ENCODE data around the gene TMEM53.
"Not testable (repeated sequence)": the region's sequence is repeated elsewhere in the genome, so short reads cannot be mapped to it uniquely, and the experiment has no call there.

The TMEM53 gene

DNA sequence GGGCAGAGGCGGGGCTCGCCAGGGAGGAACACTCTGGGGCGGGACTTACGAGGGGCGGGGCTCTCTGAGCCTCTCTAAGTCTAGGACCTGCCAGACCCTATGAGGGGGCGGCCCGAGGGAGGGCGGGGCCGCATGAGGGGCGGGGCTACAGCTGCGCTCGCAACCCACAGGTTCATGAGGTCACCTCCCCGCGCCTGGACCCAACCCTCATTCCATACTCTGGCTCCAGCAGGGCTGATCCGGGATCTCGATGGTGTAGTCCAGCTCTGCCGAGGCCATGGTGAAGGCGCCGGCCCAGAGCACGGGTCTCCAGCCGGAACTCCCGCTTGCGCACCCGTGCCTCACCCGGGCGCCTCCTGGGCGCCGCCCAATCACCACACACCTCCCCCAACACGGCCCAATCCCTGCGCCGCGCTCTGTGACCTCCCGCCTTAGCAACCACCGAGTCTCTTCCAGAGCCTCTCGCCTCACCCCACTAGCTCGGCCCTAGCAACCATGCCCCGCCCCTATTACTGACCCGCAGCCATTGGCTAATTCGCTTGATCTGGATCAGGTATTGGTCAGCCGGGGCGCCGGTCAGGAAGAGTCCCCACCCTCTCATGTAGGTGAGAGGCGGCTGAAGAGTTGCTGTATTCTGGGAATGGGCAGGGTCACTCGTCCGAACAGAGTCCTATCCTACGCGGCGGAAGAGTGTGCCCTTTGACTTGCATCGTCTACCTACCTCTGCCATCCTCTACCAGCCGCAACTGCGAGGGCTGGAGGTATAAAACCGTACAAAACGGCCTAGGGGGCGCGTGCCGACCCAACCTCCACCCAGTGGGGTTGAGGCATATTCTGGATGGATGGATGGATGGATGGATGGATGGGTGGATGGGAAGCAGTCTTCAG lies at the start of gene TMEM53, which contains the start of gene ARMH1:
TMEM53 (minus strand) TSS at position 369 of the 888 bp plus-strand sequence; CDS start at position 279, 90 bp downstream.
ARMH1 (plus strand) TSS at position 602 of the 888 bp plus-strand sequence. CDS start 14,984 bp downstream, outside the sequence.
- peak; percentile 95 for DNase-seq (ENCODE audit: low spot score)

DNA sequence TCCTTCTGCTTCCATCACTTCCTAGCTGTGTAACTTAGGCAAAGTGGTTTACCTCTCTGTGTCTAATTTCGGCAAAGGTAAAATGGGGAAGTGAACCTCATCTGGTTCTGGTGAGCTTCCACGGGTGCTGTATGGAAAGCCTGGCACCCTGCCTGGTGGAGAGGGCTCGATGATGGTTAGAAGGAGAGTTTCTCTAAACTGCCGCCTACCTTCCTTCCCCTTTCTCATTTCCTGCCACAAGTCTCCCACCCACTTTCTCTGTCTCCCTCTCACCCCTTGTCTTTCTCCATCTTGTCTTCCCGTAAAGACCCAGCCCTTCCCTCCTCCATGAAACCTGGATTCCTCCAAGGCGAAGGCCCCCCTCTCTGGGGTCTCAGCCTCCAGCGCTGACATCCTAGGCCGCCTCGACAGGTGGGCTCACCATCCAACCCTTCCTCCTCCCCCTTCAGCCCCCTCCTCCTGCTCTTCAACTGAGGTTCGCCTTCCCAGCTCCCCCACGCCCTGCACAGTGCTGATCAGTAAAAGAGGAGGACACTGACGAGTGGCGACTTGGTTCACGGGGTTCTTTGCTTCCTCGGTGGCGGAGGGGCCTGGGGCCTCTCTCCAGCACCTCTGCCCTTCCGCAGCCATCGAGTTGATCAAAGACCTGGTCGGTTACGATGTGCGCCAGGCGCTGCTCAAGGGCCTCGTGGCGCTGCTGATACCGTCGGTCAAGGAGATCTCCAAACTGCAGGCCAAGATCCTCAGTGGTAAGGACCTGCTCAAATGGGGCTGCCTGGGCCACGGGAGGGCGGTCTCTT lies 49.4 kb upstream of the TMEM53 start:
- DNase-seq (ENCODE audit: low spot score) = no peak

DNA sequence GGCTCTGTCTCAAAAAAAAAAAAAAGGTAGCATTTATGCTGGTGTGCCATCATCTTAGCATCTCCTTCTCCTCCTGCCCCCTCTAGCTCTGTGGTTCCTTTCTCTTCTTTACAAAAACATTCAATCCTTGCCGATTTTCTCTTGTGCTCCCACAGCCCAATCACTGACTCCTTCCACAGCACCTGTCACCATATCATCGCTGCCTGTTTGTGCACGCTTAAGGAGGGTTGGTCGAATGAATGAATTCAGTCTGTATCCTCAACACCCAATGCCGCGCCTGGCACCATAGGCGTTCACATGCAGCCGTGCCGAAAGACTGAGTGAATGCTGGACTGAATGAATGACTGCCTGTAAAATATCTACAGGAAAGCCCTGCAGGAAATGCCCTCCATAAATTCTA lies 48.8 kb upstream of the TMEM53 start:
- no peak for DNase-seq (ENCODE audit: low spot score)

DNA sequence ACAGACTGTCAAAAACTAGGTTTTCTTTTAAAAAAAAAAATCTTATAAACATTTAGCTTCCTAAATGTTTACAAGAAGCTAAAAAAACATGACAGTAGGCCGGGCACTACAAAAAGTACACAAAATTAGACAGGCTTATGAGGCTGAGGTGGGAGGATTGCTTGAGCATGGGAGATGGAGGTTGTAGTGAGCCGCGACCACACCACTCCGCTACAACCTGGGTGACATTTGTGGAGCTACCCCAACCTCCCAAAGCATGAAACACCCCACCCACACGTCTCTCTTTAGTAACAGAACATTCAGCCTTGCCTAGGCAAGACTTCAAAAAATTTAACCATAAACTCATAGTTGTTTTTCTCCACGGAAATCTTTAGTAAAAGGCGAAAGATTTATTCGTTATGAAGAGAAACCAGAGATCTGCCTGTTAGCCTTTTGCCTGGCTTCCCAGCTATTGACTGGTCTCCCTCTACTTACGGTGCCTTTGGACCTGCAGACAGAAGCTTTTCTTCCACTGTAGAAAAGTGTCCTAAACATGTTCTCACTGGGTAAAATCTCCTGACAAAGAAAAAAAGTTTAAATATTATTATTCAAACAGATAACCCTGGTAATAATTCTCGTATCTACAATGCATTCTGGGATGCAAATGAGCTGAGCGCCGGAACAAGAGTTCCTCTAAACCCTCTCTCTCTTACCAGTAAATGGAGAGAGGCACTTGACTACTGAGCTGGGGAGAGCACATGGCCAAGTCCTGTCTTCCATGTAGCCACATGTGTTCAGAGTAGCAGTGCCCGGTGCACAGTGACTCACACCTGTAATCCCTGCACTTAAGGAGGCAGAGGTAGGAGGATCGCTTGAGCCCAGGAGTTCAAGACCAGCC lies 47.4 kb upstream of the TMEM53 start:
- peak; percentile 53 for DNase-seq (ENCODE audit: low spot score)

DNA sequence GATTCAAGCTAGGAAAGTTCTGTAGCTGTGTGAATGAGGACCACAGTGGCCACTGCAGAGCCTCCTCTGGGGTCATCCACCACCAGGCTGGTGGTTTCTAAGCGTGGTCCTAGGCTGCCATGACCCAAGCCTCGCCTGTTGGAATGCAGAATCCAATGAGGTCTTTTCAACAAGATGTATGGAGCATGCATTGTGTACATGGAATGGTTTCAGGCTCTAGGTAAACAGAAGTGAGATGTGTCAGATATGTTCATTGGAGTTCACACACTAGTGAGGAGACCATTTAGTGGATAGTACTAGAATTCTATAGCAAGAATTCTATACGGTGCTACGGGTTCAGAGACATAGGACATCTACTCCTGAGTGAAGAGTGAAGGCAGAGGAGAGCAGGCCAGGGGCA lies 46.0 kb upstream of the TMEM53 start:
- DNase-seq (ENCODE audit: low spot score) = no peak

DNA sequence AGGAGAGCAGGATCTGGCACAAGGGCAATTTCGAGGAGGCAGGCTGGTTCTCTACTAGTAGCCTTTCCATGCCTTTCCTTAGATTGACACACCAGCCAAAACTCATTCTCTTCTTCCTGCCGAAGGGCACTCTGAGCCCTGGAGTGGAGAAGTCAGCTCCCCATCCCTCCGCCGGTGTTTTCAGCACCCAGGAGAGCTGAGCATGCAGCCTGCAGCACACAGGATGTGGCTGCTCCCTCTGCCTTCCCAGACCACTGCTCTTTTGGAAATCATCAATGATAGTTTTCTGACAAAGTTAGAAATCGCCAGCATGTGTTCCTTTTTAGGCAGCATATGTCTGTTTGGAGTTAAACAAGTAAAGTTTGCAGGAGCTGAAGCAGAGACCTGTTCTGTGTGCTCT lies 45.0 kb upstream of the TMEM53 start:
- no peak for DNase-seq (ENCODE audit: low spot score)

DNA sequence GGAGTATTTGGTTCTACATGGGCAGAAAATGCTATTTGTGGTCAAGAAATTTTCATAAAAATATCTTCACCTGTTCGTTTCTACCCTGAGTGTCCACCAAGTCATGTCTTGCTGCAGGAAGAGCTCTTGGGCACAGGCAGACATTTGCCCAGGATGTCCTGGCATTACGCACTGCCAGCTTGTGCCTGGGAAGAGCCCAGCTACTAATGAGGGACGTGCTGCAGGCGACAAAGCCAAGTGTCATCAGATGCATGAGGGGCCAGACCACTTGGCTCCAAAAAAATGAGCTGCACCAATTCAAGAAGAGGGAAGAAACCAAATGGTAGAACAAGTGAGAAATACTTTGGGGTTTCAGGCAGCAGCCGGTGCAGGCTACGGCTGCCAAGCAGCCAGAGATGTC lies 43.8 kb upstream of the TMEM53 start:
- no peak for DNase-seq (ENCODE audit: low spot score)

DNA sequence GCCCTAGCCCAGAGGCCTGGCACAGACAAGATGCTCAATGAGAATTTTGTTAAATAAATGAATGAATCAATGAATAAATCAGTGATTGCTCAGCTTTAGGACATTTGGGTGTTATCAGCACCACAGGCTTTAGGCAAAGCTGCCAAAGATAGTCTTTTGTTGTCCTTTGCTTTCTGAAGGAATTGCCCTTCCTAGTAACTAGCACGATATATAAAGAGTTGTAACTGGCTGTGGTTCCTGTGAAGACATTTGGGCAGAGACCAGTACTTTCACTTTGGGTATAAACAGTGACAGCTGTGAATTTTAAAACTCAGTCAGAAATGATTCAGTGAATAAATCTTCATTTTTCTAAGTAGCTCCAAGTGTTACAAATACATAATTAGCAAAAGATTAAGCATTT lies 43.4 kb upstream of the TMEM53 start:
- DNase-seq (ENCODE audit: low spot score) = no peak

DNA sequence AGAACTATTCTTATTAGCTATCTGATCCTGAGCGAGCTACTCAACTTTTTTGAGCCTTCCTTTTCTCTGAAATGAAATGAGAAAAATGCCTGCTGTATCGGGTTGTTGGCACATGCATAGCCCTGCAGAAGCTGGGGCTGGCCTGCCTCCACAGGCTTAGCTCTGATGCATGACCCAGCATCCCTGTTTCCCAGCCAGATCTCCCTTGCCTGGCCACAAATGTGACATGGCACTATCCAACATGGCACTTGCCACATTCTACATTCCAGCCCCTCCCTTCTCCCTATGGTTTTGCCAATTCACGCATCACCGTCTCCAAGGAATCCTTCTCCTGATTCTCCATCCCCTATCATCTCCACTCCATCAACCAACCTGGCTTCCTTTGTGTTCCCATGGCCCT lies 42.9 kb upstream of the TMEM53 start:
- no peak for DNase-seq (ENCODE audit: low spot score)

DNA sequence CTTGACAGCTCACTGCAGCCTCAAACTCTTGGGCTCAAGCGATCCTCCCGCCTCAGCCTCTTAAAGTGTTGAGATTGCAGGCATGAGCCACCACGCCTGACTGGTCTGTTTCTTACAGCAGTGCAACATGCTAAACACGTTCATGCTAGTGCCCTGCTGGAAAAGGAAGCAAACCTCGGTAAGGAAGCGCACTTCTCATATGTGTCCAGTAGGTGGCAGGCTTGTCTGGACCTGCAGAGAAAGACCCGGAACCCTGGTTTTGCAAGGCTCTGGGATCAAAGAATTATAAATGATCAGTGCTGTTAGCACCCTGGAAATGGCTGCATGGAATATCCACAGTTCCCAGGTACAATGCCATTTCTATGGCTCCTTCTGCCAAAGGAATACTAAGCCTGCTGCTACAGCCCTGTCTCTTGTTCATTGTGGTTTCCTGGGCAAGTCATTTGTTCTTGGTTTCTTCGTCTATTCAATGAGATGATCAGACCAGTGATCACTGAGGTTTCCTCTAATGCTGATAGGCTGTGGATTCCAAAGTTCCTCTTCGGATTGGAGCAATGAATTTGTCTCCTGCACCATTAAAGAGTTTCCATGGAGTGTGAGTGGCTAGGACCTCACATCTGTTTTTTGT lies 40.8 kb upstream of the TMEM53 start:
- DNase-seq (ENCODE audit: low spot score) = peak; percentile 81

DNA sequence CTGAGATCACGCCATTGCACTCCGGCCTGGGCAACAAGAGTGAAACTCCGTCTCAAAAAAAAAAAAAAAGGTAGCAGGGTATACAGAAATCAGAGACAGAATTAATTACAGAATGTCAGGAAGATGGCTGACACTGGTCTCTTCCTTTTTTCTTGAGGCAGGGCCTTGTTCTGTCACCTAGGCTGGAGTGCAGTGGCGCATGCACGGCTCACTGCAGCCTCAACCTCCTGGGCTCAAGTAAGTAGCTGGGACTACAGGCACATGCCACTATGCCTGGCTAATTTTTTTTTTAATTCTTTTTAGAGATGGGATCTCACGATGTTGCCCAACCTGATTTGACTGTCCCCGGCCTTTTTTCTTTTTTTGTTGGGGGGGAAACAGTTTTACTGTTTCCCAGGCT lies 40.3 kb upstream of the TMEM53 start:
- no peak for DNase-seq (ENCODE audit: low spot score)

DNA sequence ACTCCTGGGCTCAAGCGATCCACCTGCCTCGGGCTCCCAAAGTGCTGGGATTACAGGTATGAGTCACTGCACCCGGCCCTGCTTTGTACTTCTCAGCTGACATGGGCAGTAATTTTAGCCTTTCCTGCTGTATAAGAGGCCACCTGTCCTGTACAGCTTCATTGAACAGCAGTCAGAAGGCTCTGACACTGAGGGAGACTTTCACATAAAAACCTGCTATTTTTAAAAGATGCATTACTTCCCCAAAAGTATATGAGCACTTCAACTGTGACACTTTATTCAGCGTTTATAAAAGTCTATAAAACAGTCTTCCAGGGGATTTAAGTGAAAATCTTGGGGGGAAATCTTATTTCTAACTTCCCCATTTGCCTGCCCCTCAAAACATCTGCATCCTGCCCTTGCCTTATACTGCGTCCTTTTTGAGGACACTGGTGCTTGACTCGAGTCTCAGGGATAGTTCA lies 39.1 kb upstream of the TMEM53 start:
- no peak for DNase-seq (ENCODE audit: low spot score)

DNA sequence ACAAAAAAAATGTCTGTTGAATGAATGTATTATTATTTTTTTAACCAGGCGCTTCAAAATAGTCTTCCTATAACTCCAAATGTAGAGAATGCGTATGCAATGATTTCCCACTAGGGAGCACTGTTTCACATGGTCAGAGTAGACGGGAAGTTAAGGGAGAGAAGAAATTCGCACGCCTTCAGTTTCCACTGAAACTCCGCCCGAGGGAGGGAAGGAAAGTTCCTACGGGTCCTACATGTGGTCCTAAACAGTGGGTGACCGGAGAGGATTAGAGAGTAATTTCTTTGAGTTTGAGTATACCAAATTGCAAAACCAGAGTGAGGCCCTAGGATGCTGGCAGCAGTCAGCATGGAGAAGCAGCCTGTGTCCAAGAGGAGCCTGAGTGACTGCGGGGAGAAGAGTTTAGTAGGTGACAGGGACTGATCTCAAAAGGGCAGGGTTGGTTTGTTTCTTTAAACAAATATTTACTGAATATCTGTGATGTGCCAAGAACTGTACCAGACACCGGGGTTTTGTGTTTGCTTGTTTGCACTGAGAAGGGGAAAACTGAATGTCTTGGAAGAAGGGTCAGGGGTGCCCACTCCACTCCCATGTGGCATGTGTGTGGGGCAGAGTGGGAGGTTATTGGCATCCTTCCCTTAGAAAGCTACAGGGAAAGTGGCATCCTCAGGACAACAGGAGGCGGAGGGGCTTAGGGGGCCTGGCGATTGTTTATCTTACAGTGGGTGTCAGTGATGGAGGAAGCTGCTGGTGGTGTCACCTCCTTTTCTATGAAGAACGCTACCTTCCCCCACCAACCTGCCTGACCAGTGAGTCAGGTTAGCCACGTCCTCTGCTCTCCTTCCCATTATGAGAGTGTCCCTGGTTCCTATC lies 33.9 kb upstream of the TMEM53 start:
- peak; percentile 51 for DNase-seq (ENCODE audit: low spot score)

DNA sequence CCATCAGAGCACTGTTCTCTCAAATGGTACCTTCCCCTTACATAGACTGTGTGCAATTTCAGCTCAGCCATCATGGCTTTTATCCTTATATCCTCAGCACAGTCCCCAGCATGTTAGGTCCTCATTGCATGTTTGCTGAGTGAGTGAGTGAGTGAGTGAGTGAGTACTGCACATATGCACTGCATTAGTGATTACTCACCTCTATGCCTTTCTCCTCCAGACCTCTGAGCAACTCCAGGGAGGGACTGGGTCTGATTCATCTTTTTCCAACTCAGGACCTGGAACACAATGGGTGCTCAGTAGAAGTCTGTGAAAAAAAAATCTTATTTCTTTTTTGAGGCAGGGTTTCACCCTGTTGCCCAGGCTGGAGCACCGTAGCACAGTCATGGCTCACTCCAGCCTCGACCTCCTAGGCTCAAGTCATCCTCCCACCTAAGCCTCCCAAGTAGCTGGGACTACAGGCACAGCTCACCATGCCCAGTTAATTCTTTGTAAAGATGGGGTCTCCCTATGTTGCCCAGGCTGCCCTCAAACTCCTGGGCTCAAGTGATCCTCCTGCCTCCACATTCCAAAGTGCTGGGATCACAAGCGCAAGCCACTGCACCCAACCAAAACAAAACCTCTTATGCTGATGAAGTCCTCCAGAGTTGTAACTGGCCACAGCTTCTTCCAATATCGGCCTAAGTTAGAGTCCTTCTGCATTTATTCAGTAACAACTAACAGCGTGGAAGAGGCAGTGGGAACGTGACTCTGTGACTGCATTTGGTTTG lies 33.0 kb upstream of the TMEM53 start:
- no peak for DNase-seq (ENCODE audit: low spot score)

DNA sequence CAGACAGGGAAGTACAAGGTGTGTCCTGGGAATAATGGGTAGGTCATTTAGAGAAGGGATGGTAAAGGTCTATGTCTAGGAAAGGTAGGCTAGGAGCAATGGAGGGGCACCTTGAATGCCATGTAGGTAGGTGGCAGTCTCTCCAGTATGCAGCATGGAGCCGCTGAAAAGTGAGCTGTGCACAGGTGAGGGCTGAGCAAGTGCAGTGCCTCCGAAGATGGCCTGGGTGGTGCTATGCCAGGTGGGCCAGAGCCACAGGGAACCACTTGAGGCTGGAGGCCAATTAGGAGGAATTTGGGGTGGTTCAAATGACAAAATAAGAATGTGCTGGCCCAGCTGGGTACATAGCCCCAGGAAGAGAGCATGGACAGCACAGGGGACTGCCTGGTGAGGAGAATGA lies 31.7 kb upstream of the TMEM53 start:
- DNase-seq (ENCODE audit: low spot score) = no peak

DNA sequence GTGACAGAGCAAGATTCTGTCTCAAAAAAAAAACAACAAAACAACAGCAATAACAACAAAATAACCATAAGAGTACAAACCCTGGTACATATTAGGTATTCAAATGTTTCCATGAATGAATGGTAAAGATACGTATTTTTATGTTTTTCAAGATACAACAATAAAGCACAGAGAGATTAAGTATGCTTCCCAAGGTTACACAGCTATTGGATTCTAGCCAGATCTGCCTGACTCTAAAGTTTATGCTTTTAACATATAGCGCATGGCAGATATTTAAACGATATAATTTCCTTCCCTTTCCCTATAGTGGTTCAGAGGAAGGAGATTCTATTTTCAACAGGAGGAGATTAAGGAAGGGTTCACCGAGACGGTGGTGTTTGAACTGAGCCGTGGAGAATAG lies 31.2 kb upstream of the TMEM53 start:
- no peak for DNase-seq (ENCODE audit: low spot score)

DNA sequence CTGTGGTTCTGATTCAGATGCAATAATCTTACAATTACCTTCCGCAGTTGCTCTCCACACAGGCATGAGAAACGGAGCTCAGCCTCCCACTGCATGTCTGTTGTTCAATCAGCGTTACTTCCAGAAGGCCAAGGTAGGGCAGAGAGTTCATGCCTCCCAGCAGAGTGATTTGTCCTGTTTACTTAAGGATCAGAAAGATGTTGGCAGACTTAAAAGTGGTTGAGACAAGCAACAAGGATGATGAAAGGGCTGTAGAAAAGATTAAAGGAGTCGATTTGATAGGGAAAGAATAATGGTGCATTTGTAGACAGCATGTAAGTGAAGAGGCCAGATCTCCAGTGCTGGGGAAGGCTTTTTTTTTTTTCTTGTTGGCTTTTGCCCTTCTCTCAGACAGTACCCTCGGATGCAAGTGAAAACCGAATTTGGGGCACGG lies 26.9 kb upstream of the TMEM53 start:
- DNase-seq (ENCODE audit: low spot score) = no peak

DNA sequence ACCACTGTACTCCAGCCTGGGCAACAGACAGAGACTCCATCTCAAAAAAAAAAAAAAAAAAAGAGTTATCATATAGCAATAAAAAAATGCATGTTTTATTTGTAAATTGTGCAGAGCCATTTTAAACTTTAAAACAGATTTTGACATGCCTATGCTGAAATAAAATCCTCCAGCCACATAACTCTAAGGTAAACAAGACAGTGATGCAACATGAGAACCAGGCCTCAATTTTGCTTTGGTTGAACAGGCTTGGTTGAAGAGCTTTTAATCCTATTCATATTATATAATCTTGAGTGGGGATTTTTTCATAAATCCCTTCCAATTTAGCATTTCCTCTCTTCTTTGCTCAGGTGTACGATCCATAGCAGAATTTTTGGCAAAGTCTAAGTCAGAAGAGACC lies 26.3 kb upstream of the TMEM53 start:
- DNase-seq (ENCODE audit: low spot score) = no peak

DNA sequence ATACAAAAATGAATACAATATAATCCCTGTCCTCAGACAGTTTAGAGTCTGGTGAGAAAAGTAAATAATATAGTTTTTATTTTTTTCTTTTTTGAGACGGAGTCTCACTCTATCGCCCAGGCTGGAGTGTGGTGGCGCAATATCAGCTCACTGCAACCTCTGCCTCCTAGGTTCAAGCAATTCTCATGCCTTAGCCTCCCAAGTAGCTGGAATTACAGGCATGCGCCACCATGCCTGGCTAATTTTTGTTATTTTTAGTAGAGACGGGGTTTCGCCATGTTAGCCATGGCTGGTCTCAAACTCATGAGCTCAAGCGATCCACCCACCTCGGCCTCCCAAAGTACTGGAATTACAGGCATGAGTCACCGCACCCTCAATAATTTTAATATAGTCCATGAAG lies 25.1 kb upstream of the TMEM53 start:
- DNase-seq (ENCODE audit: low spot score) = not testable (repeated sequence)

DNA sequence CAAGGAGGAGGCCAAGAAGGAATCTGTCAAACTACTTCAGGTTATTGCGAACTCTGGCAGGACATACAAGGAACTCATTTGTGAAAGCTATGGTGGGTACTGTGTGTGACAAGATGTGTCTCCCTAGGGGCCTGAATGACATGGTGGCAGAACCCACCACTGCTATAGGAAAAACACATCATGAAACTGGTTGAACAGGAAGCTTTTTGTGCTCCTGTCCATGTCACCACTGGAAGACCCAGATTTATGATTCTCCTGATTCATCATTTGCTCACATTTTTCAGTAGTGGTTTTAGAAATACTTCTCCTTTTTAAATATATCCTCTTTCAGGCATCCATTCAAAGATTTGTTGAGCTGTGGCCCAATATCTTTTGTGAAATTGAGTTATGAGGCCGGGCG lies 23.9 kb upstream of the TMEM53 start:
- DNase-seq (ENCODE audit: low spot score) = no peak
